ENCODE measurements around the gene XXYLT1. TPM values are rescaled to one million over a fixed set of nuclear protein-coding genes. Genes with fewer than 3 reads are reported as not detected.
"Not testable (repeated sequence)": the region's sequence is repeated elsewhere in the genome, so short reads cannot be mapped to it uniquely, and the experiment has no call there.

Gene XXYLT1
- total RNA-seq, 1 donor from 2014 or later: 25.4 TPM

GRCh38 chr3:195109098-195109657 lies 161.8 kb downstream of the XXYLT1 start:
- H3K36me3 Mint-ChIP-seq (ENCODE audit: insufficient read depth): no peaks in the 10 kb centered on the region

GRCh38 chr3:195107593-195107992 lies 163.4 kb downstream of the XXYLT1 start:
- H3K9me3 Mint-ChIP-seq (ENCODE audit: low read depth): no peaks in the 10 kb centered on the region
- no peak overlapping the region for H3K27ac Mint-ChIP-seq
- no peak for TF ChIP-seq CTCF (IDR thresholded peaks at IDR 0.05; ENCODE audit: unreplicated experiment)
- H3K4me1 Mint-ChIP-seq (ENCODE audit: low read depth): peaks cover 19% of the 10 kb centered on the region
- H3K36me3 Mint-ChIP-seq (ENCODE audit: insufficient read depth): peaks cover under 1% of the 10 kb centered on the region
- DNase-seq (ENCODE audit: low spot score, unreplicated experiment): no peak
- H3K27me3 Mint-ChIP-seq: peaks cover 11% of the 10 kb centered on the region
- no peak overlapping the region for H3K4me3 Mint-ChIP-seq (ENCODE audit: low read depth)

More at GRCh38 chr3:195109098-195109657, 161.8 kb downstream of the XXYLT1 start:
- no peak for TF ChIP-seq CTCF (IDR thresholded peaks at IDR 0.05; ENCODE audit: unreplicated experiment)
- Mint-ChIP-seq H3K4me3 (ENCODE audit: low read depth) (no peak overlapping the region), H3K27ac (no peak overlapping the region), H3K27me3 (peaks cover 11% of the 10 kb centered on the region), H3K9me3 (ENCODE audit: low read depth) (no peaks in the 10 kb centered on the region), H3K4me1 (ENCODE audit: low read depth) (peaks cover 9% of the 10 kb centered on the region)
- no peak for DNase-seq (ENCODE audit: low spot score, unreplicated experiment)

- H3K9me3 Mint-ChIP-seq (ENCODE audit: low read depth); H3K4me3 Mint-ChIP-seq (ENCODE audit: low read depth): not testable (repeated sequence)
Measured at GRCh38 chr3:195107031-195107430, 163.9 kb downstream of the XXYLT1 start.

GRCh38 chr3:195106418-195106906 lies 164.5 kb downstream of the XXYLT1 start:
- no peaks in the 10 kb centered on the region for H3K9me3 Mint-ChIP-seq (ENCODE audit: low read depth)
- peaks cover 2% of the 10 kb centered on the region for H3K36me3 Mint-ChIP-seq (ENCODE audit: insufficient read depth)
- peaks cover 11% of the 10 kb centered on the region for H3K27me3 Mint-ChIP-seq
- peak overlapping the region; percentile 27 for H3K4me3 Mint-ChIP-seq (ENCODE audit: low read depth)
- H3K4me1 Mint-ChIP-seq (ENCODE audit: low read depth): peaks cover 19% of the 10 kb centered on the region
- DNase-seq (ENCODE audit: low spot score, unreplicated experiment): peak; percentile 74
- TF ChIP-seq CTCF (IDR thresholded peaks at IDR 0.05; ENCODE audit: unreplicated experiment): peak; percentile 99
- H3K27ac Mint-ChIP-seq: no peak overlapping the region

More at GRCh38 chr3:195107031-195107430, 163.9 kb downstream of the XXYLT1 start:
- DNase-seq (ENCODE audit: low spot score, unreplicated experiment); H3K36me3 Mint-ChIP-seq (ENCODE audit: insufficient read depth); H3K27ac Mint-ChIP-seq: not testable (repeated sequence)
- Mint-ChIP-seq H3K27me3 (peaks cover 11% of the 10 kb centered on the region), H3K4me1 (ENCODE audit: low read depth) (peaks cover 19% of the 10 kb centered on the region)

- peak overlapping the region; percentile 27 for H3K4me3 Mint-ChIP-seq (ENCODE audit: low read depth)
- no peak for DNase-seq (ENCODE audit: low spot score, unreplicated experiment)
- peaks cover 11% of the 10 kb centered on the region for H3K27me3 Mint-ChIP-seq
- H3K9me3 Mint-ChIP-seq (ENCODE audit: low read depth): no peaks in the 10 kb centered on the region
- peaks cover 2% of the 10 kb centered on the region for H3K36me3 Mint-ChIP-seq (ENCODE audit: insufficient read depth)
- no peak for TF ChIP-seq CTCF (IDR thresholded peaks at IDR 0.05; ENCODE audit: unreplicated experiment)
- H3K27ac Mint-ChIP-seq: no peak overlapping the region
- peaks cover 19% of the 10 kb centered on the region for H3K4me1 Mint-ChIP-seq (ENCODE audit: low read depth)
Measured at GRCh38 chr3:195105841-195106417, 165.0 kb downstream of the XXYLT1 start.

- Mint-ChIP-seq H3K4me3 (ENCODE audit: low read depth) (no peak overlapping the region), H3K27me3 (peaks cover 11% of the 10 kb centered on the region), H3K36me3 (ENCODE audit: insufficient read depth) (peaks cover 2% of the 10 kb centered on the region), H3K9me3 (ENCODE audit: low read depth) (no peaks in the 10 kb centered on the region), H3K4me1 (ENCODE audit: low read depth) (peaks cover 19% of the 10 kb centered on the region), H3K27ac (no peak overlapping the region)
- TF ChIP-seq CTCF (IDR thresholded peaks at IDR 0.05; ENCODE audit: unreplicated experiment): no peak
- no peak for DNase-seq (ENCODE audit: low spot score, unreplicated experiment)
Measured at GRCh38 chr3:195105389-195105788, 165.6 kb downstream of the XXYLT1 start.

Measured in progenitor cell of endocrine pancreas (in vitro differentiated cells).